ENCODE data around the gene PSMB2. TPM values are rescaled to one million over a fixed set of nuclear protein-coding genes. Genes with fewer than 3 reads are reported as not detected.

The PSMB2 gene
- total and polyA plus RNA-seq, 2 of the 8 experiments (the other 6 are each of a cell fraction or from before 2014, with no cell fraction given), result 91.4 to 101 TPM

DNA sequence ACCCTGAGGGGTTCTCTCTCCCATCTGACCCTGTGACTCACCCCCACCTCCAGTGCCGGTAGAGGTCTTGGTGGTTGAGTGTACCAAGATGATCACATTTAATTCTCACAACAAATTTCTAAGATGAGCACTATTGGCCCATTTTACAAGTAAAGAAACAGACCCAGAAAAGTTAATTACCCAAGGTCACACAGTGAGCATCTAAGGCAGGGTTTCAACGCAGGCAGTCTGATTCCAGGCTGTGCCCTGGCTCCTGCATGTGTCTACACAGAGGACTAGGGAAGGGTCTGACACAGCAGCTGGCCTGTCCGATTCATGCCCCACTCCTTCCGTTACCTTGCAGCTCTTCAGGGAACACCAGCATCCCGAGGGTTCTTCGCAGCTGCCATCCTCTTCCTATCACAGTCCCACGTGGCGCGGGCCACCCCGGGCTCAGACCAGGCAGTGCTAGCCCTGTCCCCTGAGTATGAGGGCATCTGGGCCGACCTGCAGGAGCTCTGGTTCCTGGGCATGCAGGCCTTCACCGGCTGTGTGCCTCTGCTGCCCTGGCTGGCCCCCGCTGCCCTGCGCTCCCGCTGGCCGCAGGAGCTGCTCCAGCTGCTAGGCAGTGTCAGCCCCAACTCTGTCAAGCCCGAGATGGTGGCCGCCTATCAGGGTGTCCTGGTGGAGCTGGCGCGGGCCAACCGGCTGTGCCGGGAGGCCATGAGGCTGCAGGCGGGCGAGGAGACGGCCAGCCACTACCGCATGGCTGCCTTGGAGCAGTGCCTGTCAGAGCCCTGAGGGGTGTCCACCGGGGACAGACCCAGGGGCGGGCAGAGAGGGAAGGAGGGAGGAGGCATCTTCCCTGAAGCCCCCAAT, 76.2 kb downstream of the PSMB2 start (continued):
- no peak for TF ChIP-seq CHD7 (IDR thresholded peaks at IDR 0.05; ENCODE audit: insufficient replicate concordance, low read length)
- no peak for TF ChIP-seq BACH1 (IDR thresholded peaks at IDR 0.05; ENCODE audit: low read length)
- no peak for TF ChIP-seq MAFK (IDR thresholded peaks at IDR 0.05; ENCODE audit: low read depth, low read length)
- TF ChIP-seq KDM1A (IDR thresholded peaks at IDR 0.05; ENCODE audit: borderline replicate concordance, low read length), result no peak
- no peak for TF ChIP-seq GABPA (IDR thresholded peaks at IDR 0.05; ENCODE audit: borderline replicate concordance, insufficient read depth, low read length)
- no peak for TF ChIP-seq RFX5 (IDR thresholded peaks at IDR 0.05; ENCODE audit: borderline replicate concordance, low read depth, low read length)
- no peak for TF ChIP-seq TBP (IDR thresholded peaks at IDR 0.05; ENCODE audit: low read depth, low read length)
- TF ChIP-seq SIX5 (IDR thresholded peaks at IDR 0.05; ENCODE audit: low read depth, low read length), result no peak
- no peak for TF ChIP-seq HDAC2 (IDR thresholded peaks at IDR 0.05; ENCODE audit: borderline replicate concordance in 1 of 2, low read depth in 2 of 2, low read length in 2 of 2)
- no peak for TF ChIP-seq ASH2L (IDR thresholded peaks at IDR 0.05; ENCODE audit: low read length)

All from H1 (cell line).